ENCODE data around the gene PM20D2.

PM20D2 gene

GRCh38 chr6:89198235-89198634 lies 52.4 kb downstream of the PM20D2 start:
- TF ChIP-seq CTCF (IDR thresholded peaks at IDR 0.05; ENCODE audit: insufficient read depth, low read length) (no peak), REST (IDR thresholded peaks at IDR 0.05; ENCODE audit: insufficient replicate concordance, low read depth) (no peak), SPI1 (IDR thresholded peaks at IDR 0.05; ENCODE audit: borderline replicate concordance, low read depth) (no peak), POLR2AphosphoS5 (IDR thresholded peaks at IDR 0.05; ENCODE audit: low read depth) (no peak), GABPA (IDR thresholded peaks at IDR 0.05; ENCODE audit: low read depth) (no peak)
- Histone ChIP-seq H3K27me3 (ENCODE audit: insufficient read depth, poor library complexity, severe bottlenecking) (no peaks in the 10 kb centered on the region), H3K4me3 (replicated peaks; ENCODE audit: insufficient read depth, low read length) (no peak overlapping the region), H3K27ac (replicated peaks) (no peak overlapping the region)
- no peak for DNase-seq (ENCODE audit: low read depth in 1 of 2, low spot score in 1 of 2)

- DNase-seq (ENCODE audit: low read depth in 1 of 2, low spot score in 1 of 2): no peak
- Histone ChIP-seq H3K27me3 (ENCODE audit: insufficient read depth, poor library complexity, severe bottlenecking) (no peaks in the 10 kb centered on the region), H3K27ac (replicated peaks) (no peak overlapping the region), H3K4me3 (replicated peaks; ENCODE audit: insufficient read depth, low read length) (no peak overlapping the region)
- no peak for TF ChIP-seq REST (IDR thresholded peaks at IDR 0.05; ENCODE audit: insufficient replicate concordance, low read depth)
- TF ChIP-seq GABPA (IDR thresholded peaks at IDR 0.05; ENCODE audit: low read depth): no peak
- no peak for TF ChIP-seq POLR2AphosphoS5 (IDR thresholded peaks at IDR 0.05; ENCODE audit: low read depth)
- TF ChIP-seq CTCF (IDR thresholded peaks at IDR 0.05; ENCODE audit: insufficient read depth, low read length): no peak
- no peak for TF ChIP-seq SPI1 (IDR thresholded peaks at IDR 0.05; ENCODE audit: borderline replicate concordance, low read depth)
Measured at GRCh38 chr6:89199579-89199978, 53.7 kb downstream of the PM20D2 start.

GRCh38 chr6:89200706-89201215 lies 54.9 kb downstream of the PM20D2 start:
- no peaks in the 10 kb centered on the region for H3K27me3 ChIP-seq (ENCODE audit: insufficient read depth, poor library complexity, severe bottlenecking)

More at GRCh38 chr6:89200706-89201215, 54.9 kb downstream of the PM20D2 start:
- Histone ChIP-seq H3K27ac (replicated peaks) (no peak overlapping the region), H3K4me3 (replicated peaks; ENCODE audit: insufficient read depth, low read length) (no peak overlapping the region)
- no peak for DNase-seq (ENCODE audit: low read depth in 1 of 2, low spot score in 1 of 2)
- TF ChIP-seq REST (IDR thresholded peaks at IDR 0.05; ENCODE audit: insufficient replicate concordance, low read depth) (no peak), CTCF (IDR thresholded peaks at IDR 0.05; ENCODE audit: insufficient read depth, low read length) (no peak), POLR2AphosphoS5 (IDR thresholded peaks at IDR 0.05; ENCODE audit: low read depth) (no peak), SPI1 (IDR thresholded peaks at IDR 0.05; ENCODE audit: borderline replicate concordance, low read depth) (no peak), GABPA (IDR thresholded peaks at IDR 0.05; ENCODE audit: low read depth) (no peak)
